HCT116 (cell line): ENCODE data around the gene BBS9. TPM values are rescaled to one million over a fixed set of nuclear protein-coding genes. Genes with fewer than 3 reads are reported as not detected.

Experiments
- ATAC-seq: fragments of 200-7000 bp; cut with Tn5 transposase; 2 replicates; pipeline ENCODE4 v1.9.1; 2020; ENCODE audit warnings: mild to moderate bottlenecking, moderate library complexity
- BruUV-seq: library from RNA; stranded (reverse); fragments of 400-500 nt; replicated peaks from 2 replicates; lab custom pipeline; 2021; lab: Mats Ljungman, UMichigan
- CTCF ChIA-PET: fragments of 300-600 bp; sonication (Branson Sonifier 250); formaldehyde crosslinking; loops from one replicate; lab custom pipeline; 2021; ENCODE audit warnings: antibody characterized with exemption; lab: Charles Lee
- POLR2A ChIA-PET: fragments of 300-600, 350-600 bp; sonication (Branson Sonifier 250); formaldehyde crosslinking; loops from one replicate; lab custom pipeline; 2021; ENCODE audit warnings: antibody characterized with exemption; lab: Charles Lee
- RAD21 ChIA-PET, 2 experiments: fragments of 300-600 bp; sonication (Branson Sonifier 250); formaldehyde crosslinking; loops; one replicate each; lab custom pipeline; 2023; ENCODE audit warnings: low total read pairs in 2 of 2; ENCODE audit not compliant: uncharacterized antibody in 2 of 2, unreplicated experiment in 2 of 2, low non-redundant PET in 1 of 2; lab: Charles Lee
- DNase-seq: peaks from one replicate; pipeline ENCODE4 v3.0.0-alpha.2; 2010; ENCODE audit warnings: low read depth, low spot score
- H2AFZ ChIP-seq: fragments of 200-600 bp; shearing (Covaris generic), sonication (generic); 2 replicates; pipeline ENCODE4 v1.6.1; 2017; ENCODE audit warnings: low read depth, mixed run types, mixed read lengths, antibody characterized with exemption, low read length; ENCODE audit not compliant: poor library complexity, severe bottlenecking
- H3K27ac ChIP-seq: 2 replicates; pipeline ENCODE4 v1.5.1; 2012; ENCODE audit warnings: low read depth, low read length
- H3K27me3 ChIP-seq: fragments of 200-600 bp; sonication (generic); 2 replicates; pipeline ENCODE4 v1.6.1; 2016; ENCODE audit warnings: mixed run types, low read length, mixed read lengths; ENCODE audit not compliant: insufficient read depth
- H3K36me3 ChIP-seq, 2 experiments: fragments of 200-500 bp in 1 of 2; fragments of 200-600 bp in 1 of 2; sonication (Bioruptor generic) in 1 of 2; sonication (generic) in 1 of 2; 2 replicates each; pipeline versions ENCODE4 v1.5.1 to v1.6.1; 2014 to 2016; ENCODE audit warnings: low read length in 2 of 2, inconsistent platforms in 1 of 2, mixed read lengths in 1 of 2, mixed run types in 1 of 2; ENCODE audit not compliant: insufficient read depth in 2 of 2, control insufficient read depth in 1 of 2
- H3K4me1 ChIP-seq, 2 experiments: fragments of 200-600 bp in 1 of 2; sonication (generic) in 1 of 2; 2 replicates each; pipeline versions ENCODE4 v1.5.1 to v1.6.1; 2012 to 2017; ENCODE audit warnings: low read length in 2 of 2, inconsistent platforms in 1 of 2, mild to moderate bottlenecking in 1 of 2, mixed read lengths in 1 of 2, mixed run types in 1 of 2, moderate library complexity in 1 of 2; ENCODE audit not compliant: insufficient read depth in 2 of 2, control insufficient read depth in 1 of 2
- H3K4me2 ChIP-seq: fragments of 200-600 bp; sonication (generic); 2 replicates; pipeline ENCODE4 v1.6.1; 2017; ENCODE audit warnings: mixed run types, low read length, mixed read lengths
- H3K4me3 ChIP-seq, 2 experiments: fragments of 200-600 bp in 1 of 2; sonication (generic) in 1 of 2; replicated peaks in 1 of 2; 2 replicates each; pipeline ENCODE4 v1.5.1; 2011 to 2016; ENCODE audit warnings: low read length in 2 of 2, control low read depth in 1 of 2, low read depth in 1 of 2, mild to moderate bottlenecking in 1 of 2, mixed read lengths in 1 of 2, mixed run types in 1 of 2
- H3K79me2 ChIP-seq: fragments of 200-600 bp; sonication (generic); 2 replicates; pipeline ENCODE4 v1.6.1; 2017; ENCODE audit warnings: mild to moderate bottlenecking, mixed run types, low read length, moderate library complexity, mixed read lengths; ENCODE audit not compliant: insufficient read depth
- H3K9ac ChIP-seq: fragments of 200-600 bp; sonication (generic); 2 replicates; pipeline ENCODE4 v1.6.1; 2016; ENCODE audit warnings: low read length, mixed read lengths
- H3K9me2 ChIP-seq: fragments of 200-600 bp; sonication (generic), shearing (Covaris generic); 2 replicates; pipeline ENCODE4 v1.6.1; 2017; ENCODE audit warnings: mixed run types, mild to moderate bottlenecking, moderate library complexity; ENCODE audit not compliant: insufficient read depth
- H3K9me3 ChIP-seq, 2 experiments: fragments of 200-500 bp in 1 of 2; fragments of 200-600 bp in 1 of 2; sonication (Bioruptor generic) in 1 of 2; sonication (generic) in 1 of 2; 2 replicates each; pipeline ENCODE4 v1.6.1; 2014 to 2017; ENCODE audit warnings: low read length in 2 of 2, mixed read lengths in 2 of 2, inconsistent platforms in 1 of 2, low read depth in 1 of 2, mild to moderate bottlenecking in 1 of 2, mixed run types in 1 of 2, moderate library complexity in 1 of 2; ENCODE audit not compliant: control insufficient read depth in 1 of 2, insufficient read depth in 1 of 2
- H4K20me1 ChIP-seq: fragments of 200-600 bp; sonication (generic), shearing (Covaris generic); 2 replicates; pipeline ENCODE4 v1.6.1; 2017; ENCODE audit warnings: mixed run types, mild to moderate bottlenecking, moderate library complexity; ENCODE audit not compliant: insufficient read depth
- CBX3 ChIP-seq: IDR thresholded peaks from 2 replicates; pipeline ENCODE4 v1.6.1; 2012; ENCODE audit warnings: low read depth
- EGR1 ChIP-seq: IDR thresholded peaks from 2 replicates; pipeline ENCODE4 v1.6.1; 2012; ENCODE audit warnings: low read depth
- JUND ChIP-seq: IDR thresholded peaks from 2 replicates; pipeline ENCODE4 v1.6.1; 2012
- SIN3A ChIP-seq: IDR thresholded peaks from 2 replicates; pipeline ENCODE4 v1.6.1; 2012; ENCODE audit warnings: low read depth
- TCF7L2 ChIP-seq: IDR thresholded peaks from 2 replicates; pipeline ENCODE4 v1.7.0; 2011; ENCODE audit warnings: borderline replicate concordance, inconsistent platforms; ENCODE audit not compliant: insufficient read depth, insufficient read length; ENCODE audit errors: extremely low read depth
- YY1 ChIP-seq: IDR thresholded peaks from 2 replicates; pipeline ENCODE4 v1.6.1; 2011; ENCODE audit warnings: low read length, low read depth, moderate library complexity, mild to moderate bottlenecking; ENCODE audit not compliant: insufficient replicate concordance; ENCODE audit errors: extremely low read depth
- ZFX ChIP-seq: fragments of 450-650 bp; IDR thresholded peaks from 2 replicates; pipeline ENCODE4 v1.6.1; 2017
- ZNF274 ChIP-seq: fragments of 200-500 bp; sonication (Bioruptor generic); IDR thresholded peaks from 2 replicates; pipeline ENCODE4 v1.6.1; 2014; ENCODE audit warnings: mild to moderate bottlenecking, low read depth, low read length, inconsistent platforms
- intact Hi-C: fragments of 100-400 bp; cut with micrococcal nuclease; formaldehyde crosslinking; loops from 2 replicates; pipeline ENCODE4 v1.10.0; 2022
- total RNA-seq: library from RNA; stranded (reverse); gene quantifications from one replicate; pipeline ENCODE4 v1.2.1, GENCODE V29; 2021; ENCODE audit not compliant: unreplicated experiment

Gene BBS9
- total RNA-seq, 1 experiment from 2014 or later: 7.1 TPM

GRCh38 chr7:33157311-33157710 lies 27.9 kb downstream of the BBS9 start:
- no peaks in the 10 kb centered on the region for H3K79me2 ChIP-seq
- intact Hi-C loops: no loop called here
- TF ChIP-seq ZNF274: no peak
- TF ChIP-seq, all 23 proteins: peak for 0
- H3K4me2 ChIP-seq: no peak overlapping the region
- no peak for ATAC-seq
- H3K9ac ChIP-seq: no peak overlapping the region
- no peaks in the 10 kb centered on the region for H3K9me2 ChIP-seq
- no peaks in the 10 kb centered on the region for H3K9me3 ChIP-seq
- BruUV-seq: no TSS peak
- H3K27ac ChIP-seq: no peak overlapping the region
- no peaks in the 10 kb centered on the region for H4K20me1 ChIP-seq
- no peak overlapping the region for H3K4me3 ChIP-seq
- H2AFZ ChIP-seq: no peak overlapping the region
- DNase-seq: no peak
- H3K4me1 ChIP-seq: no peaks in the 10 kb centered on the region
- no peaks in the 10 kb centered on the region for H3K36me3 ChIP-seq
- ChIA-PET POLR2A (no interaction called here), RAD21 (no interaction called here), CTCF (no interaction called here)
- no peaks in the 10 kb centered on the region for H3K27me3 ChIP-seq

- Histone ChIP-seq H3K4me1 (no peaks in the 10 kb centered on the region), H3K27me3 (no peaks in the 10 kb centered on the region), H3K36me3 (no peaks in the 10 kb centered on the region), H3K4me2 (no peak overlapping the region), H2AFZ (no peak overlapping the region), H3K79me2 (no peaks in the 10 kb centered on the region), H4K20me1 (no peaks in the 10 kb centered on the region), H3K9me2 (no peaks in the 10 kb centered on the region), H3K9me3 (no peaks in the 10 kb centered on the region), H3K27ac (no peak overlapping the region), H3K9ac (no peak overlapping the region), H3K4me3 (no peak overlapping the region)
- no peak for DNase-seq
- TF ChIP-seq JUND: no peak
- TF ChIP-seq EGR1: no peak
- no peak for TF ChIP-seq TCF7L2
- ChIA-PET RAD21 (no interaction called here), CTCF (no interaction called here), POLR2A (no interaction called here)
- no TSS peak for BruUV-seq
- ATAC-seq: no peak
- intact Hi-C loops: no loop called here
Measured at GRCh38 chr7:33157781-33158180, 28.4 kb downstream of the BBS9 start.

DNA sequence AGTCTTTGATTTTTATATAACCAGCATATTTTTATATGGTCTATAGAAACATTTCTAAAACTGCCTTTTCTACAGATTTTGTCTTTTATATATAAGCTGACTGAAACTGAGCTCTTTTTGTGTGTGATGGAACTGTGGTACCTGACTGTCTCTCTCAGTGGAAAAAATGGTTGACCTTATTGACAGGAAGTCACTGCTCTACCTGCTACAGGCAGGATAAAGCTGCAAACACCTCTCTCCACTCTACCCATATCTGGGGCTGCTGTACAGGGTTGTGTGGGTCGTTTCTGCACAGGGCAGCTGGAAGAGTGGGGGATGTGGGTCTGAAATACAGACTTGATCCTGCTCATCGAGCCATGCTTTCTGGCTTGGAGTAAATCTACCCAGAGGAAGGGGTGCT lies 48.5 kb downstream of the BBS9 start:
- RAD21 ChIA-PET: no interaction called here
- CTCF ChIA-PET: no interaction called here
- ATAC-seq (no peak), DNase-seq (no peak)
- Histone ChIP-seq H3K4me1 (no peaks in the 10 kb centered on the region), H3K4me3 (no peak overlapping the region), H3K27me3 (no peaks in the 10 kb centered on the region), H3K79me2 (no peaks in the 10 kb centered on the region), H3K9me2 (no peaks in the 10 kb centered on the region), H4K20me1 (no peaks in the 10 kb centered on the region), H3K9me3 (no peaks in the 10 kb centered on the region), H3K9ac (no peak overlapping the region), H2AFZ (no peak overlapping the region), H3K36me3 (no peaks in the 10 kb centered on the region), H3K27ac (no peak overlapping the region), H3K4me2 (no peak overlapping the region)
- intact Hi-C loops: no loop called here
- POLR2A ChIA-PET: no interaction called here
- BruUV-seq: no TSS peak
- TF ChIP-seq CBX3 (no peak), ZFX (no peak), SIN3A (no peak), YY1 (no peak)
